Measurements from ENCODE around the gene CDH13. TPM values are rescaled to one million over a fixed set of nuclear protein-coding genes. Genes with fewer than 3 reads are reported as not detected.

Gene CDH13
- total RNA-seq, 1 donor from 2014 or later, result 25.7 TPM

DNA sequence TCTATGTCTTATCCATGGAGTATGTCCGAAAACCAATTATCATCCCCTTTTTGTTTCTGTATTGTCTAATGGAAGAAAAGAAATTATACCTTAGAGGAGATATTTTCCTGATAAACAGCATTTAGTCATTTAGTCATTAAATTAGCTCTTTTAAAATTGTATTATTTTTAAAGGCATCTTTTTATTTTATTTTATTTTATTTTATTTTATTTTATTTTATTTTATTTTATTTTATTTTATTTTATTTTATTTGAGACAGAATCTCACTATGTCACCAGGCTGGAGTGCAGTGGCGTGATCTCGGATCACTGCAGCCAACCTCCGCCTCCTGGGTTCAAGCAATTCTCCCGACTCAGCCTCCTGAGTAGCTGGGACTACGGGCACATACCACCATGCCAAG, 559.1 kb downstream of the CDH13 start:
- FAIRE-seq (no peak), DNase-seq (ENCODE audit: low spot score in 2 of 2) (no peak)

DNA sequence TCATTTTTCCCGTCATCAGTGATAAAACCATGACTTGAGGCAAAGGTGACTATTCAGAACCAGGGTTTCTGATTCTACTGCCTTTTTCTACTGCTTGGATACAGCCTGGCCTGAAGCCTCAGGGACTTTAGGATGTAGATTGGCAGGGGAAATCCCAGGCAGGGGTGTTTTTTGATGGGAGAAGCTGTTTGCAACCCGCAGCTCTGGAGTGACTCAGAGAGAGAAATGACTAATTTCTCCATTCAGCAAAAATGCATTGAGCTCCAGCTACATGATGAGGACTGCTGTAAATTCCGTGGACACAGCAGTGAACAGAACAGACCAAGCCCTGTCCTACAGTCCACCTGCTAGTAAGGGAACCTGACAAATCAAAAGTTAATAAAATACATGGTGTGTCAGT, 560.6 kb downstream of the CDH13 start:
- FAIRE-seq (no peak), DNase-seq (ENCODE audit: low spot score in 2 of 2) (no peak)

- DNase-seq (ENCODE audit: low spot score in 2 of 2) (no peak), FAIRE-seq (no peak)
Observed at GRCh38 chr16:83196796-83197195, 570.0 kb downstream of the CDH13 start.

GRCh38 chr16:83197450-83197849, 570.7 kb downstream of the CDH13 start:
- FAIRE-seq (no peak), DNase-seq (ENCODE audit: low spot score in 2 of 2) (no peak)

DNA sequence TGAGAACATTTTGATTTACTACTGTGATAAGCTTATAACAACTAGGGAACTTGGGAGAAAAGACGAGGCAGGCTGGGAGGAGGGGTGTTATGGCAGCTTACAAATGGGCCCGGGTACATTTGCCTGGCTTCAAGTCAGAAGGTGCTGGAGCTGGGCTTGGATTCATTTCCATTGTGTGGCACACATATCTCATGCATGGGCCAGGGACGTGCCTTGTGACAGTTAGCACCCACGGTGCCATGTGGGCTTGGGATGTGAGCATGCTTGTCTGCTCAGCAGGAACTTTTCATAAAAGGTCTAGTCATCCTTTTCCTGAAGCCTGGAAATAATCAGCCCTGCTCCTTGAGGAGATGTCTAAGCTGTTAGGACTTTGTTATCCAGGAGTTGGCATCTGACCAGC, 572.2 kb downstream of the CDH13 start:
- FAIRE-seq, result no peak
- DNase-seq (ENCODE audit: low spot score in 2 of 2), result no peak

DNA sequence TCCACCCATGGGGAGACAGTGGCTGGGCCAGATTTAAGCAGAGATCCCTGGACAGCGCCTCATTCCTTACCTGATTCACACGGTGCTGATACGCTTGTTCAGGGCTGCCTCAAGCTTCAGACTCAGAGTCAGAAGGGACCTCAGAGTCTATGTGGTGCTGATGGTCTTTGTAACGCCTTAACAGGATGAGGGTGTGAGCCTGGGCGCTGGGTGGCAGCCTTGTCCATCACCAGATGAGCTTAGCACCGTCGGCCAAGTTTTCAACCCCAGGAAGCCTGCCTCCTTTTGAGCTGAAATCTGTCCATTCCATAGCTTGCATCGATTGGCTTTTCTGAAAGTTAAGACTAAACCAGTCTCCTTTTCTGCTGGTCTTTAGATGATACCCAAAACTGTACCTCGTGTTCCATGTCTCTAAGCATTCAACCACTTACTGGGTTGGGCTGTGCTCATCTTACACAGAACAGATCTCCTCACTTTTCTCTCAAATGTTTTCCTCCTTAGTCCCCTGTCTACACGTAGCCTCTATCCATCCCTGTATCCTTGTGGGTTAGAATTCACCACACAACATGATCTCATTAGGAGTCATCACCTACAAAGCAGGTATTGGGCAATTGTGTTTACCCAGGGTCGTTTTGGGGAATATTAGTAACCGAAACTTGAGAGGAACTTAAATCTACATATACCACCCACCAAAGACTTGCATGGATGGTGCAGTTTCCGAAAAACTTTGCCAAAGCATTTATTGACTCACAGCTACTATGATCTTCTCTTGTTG, 573.4 kb downstream of the CDH13 start:
- FAIRE-seq (no peak), DNase-seq (ENCODE audit: low spot score in 2 of 2) (no peak)

DNA sequence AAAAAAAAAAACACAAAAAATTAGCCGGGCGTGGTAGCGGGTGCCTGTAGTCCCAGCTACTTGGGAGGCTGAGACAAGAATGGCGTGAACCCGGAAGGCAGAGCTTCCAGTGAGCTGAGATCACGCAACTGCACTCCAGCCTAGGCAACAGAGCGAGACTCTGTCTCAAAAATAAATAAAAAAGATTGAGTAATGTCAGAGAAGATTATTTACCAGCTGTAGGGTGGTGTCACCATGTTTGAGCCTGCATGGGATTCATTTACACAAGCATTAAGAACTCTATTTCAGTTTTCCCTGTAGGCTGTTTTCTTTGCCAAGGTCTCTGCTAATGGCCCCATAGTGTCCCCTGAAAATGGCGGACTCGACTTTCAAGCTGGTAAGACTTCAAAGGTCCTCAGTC, 575.0 kb downstream of the CDH13 start:
- no peak for DNase-seq (ENCODE audit: low spot score in 2 of 2)
- no peak for FAIRE-seq

DNA sequence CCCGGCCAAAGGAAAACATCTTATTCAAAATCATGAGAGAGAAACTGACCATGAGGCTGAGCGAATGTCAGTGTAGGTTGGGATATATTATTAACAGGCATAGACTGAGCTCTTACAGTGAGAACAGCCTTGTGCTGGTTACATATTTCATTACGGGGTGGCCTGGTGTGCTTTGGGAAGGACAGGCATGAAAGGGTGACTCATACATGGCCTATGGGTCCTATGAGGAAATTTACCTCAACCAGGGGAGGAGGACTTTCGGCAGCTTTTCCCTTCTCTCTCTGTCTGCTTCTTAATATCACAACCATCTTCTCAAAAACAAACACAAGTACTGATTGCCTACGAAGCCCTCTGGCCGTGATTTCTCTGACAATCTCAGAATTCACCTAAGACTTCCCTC, 579.1 kb downstream of the CDH13 start:
- FAIRE-seq (no peak), DNase-seq (ENCODE audit: low spot score in 2 of 2) (no peak)

- FAIRE-seq, result no peak
- no peak for DNase-seq (ENCODE audit: low spot score in 2 of 2)
Observed at GRCh38 chr16:83206426-83206825, 579.7 kb downstream of the CDH13 start.

DNA sequence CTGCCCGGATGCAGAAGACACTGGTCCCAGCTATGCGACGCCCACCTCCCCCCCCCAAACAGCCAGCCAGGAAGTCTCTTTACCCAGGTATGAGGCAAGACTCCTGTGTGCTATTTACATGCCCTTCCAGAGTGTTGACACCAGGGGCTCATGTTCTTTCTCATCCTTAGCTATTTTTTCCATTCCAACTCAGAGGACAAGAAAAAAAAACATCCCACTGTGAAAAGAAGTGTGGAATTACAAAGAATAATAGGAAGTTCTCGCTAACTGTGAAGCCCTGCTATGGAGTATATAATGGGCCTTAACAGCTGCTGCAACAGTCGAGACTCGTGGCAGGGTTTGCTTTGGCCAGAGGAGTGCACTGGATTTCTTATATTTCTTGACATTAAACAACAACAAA, 584.9 kb downstream of the CDH13 start:
- FAIRE-seq, result no peak
- DNase-seq (ENCODE audit: low spot score in 2 of 2), result no peak

DNA sequence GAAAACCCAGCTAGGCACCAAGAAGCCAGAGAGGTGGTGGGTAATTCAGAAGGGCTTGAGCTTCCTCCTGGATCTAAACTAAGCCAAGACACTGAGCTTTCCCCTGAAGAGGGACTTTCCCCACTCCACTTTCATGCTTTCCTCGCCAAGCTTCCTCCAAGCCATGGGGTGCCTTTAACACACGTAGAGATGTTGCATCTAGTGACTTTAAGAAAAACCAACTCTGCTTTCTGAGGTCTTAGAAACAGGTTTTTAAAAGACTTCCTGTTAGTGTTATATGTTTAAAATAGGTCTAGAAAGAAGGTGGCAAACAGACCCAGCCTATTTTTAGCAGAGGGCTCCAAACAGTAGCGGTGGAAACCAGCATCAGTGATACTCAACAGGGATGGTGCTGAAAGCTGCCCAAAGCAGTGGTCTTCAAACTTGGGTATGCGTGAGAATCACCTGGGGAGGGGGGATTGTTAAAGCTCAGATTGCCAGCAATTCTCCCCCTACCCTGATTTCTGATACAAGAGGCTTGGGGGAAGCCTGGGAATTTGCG, 585.6 kb downstream of the CDH13 start:
- DNase-seq (ENCODE audit: low spot score in 2 of 2) (no peak), FAIRE-seq (no peak)

DNA sequence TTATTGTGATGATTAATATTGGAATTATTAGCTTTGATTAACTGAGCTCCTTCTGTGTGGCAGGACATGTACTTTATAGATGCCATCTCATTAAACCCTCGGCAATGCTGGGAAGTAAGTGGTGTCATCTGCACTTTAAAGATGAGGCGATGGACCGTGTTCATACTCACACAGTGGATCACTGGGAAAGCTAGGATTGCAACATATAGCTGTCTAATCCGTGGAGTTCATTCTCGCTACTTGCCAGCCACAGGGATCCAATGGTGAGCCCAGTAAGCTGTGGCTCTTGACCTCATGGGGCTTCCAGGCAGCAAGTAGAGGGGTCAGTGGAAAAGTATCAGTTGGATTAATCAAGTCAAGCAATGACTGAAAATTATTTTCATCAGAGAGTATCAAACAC, 587.9 kb downstream of the CDH13 start:
- DNase-seq (ENCODE audit: low spot score in 2 of 2) (no peak), FAIRE-seq (no peak)

DNA sequence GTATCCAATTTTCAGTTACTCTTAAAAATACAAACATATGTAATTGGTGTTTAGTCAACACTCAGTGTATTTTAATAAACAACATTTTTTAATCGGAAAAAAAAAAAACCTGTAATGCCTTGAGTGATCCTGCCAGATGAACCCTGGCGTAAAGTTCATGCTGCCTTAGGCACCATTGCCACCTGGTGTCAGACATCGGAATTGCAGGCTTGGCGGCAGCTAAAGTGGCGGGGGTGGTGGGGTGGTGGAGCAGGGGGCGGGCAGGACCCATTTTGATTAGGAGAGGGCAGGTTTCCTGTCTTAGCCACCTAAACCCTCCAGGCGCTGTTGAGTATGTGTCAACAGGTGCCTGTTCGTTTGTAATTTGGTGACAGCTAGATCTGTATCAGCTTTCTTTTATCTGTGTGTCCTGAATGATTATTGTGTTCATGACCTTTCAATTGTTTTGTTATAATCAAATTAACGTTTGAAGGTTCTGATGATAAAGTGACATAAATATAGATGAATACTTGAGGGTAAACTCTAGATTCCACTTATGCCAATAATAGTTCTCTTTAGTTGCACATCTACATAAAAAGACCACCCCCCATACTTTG, 588.7 kb downstream of the CDH13 start:
- FAIRE-seq (no peak), DNase-seq (ENCODE audit: low spot score in 2 of 2) (no peak)

- FAIRE-seq (no peak), DNase-seq (ENCODE audit: low spot score in 2 of 2) (no peak)
Observed at GRCh38 chr16:83219285-83219684, 592.5 kb downstream of the CDH13 start.

DNA sequence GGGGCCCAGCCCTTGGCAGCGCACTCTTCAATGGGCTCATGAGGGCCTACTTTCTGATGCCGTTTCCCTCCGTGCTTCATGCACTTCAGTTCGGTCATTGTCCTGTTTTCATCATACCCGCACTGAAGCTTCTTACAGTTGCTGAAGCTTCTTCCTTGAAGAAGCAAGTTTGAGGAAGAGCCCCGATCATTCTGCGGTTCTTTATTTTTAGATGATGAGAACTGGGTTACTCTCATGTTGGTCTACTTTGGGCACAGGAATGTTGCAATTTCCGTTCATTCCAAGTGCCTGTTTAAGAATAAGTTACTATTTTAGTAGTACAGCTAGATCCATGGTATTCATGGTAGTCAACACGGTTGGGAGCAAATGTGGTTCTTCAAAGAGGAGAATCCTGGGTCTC, 593.3 kb downstream of the CDH13 start:
- FAIRE-seq (no peak), DNase-seq (ENCODE audit: low spot score in 2 of 2) (no peak)

DNA sequence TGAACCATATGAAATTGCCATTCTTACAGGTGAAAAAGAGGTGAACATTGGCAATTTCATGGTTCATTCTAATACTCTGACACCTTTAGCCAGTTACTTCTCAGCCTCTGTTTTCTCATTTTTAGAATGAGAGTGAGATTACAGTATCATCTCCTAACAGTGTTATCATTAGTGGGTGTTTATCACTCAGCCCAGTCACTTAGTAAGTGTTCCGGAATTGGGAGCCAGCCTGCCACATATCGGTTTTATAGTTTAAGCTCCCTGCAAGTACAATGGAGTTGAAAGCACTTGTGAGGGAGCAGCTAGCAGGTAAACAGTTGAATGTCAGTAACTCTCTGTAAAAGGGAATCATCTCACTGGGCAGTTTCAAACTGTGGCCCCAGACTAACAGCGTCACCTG, 597.9 kb downstream of the CDH13 start:
- DNase-seq (ENCODE audit: low spot score in 2 of 2), result no peak
- no peak for FAIRE-seq

DNA sequence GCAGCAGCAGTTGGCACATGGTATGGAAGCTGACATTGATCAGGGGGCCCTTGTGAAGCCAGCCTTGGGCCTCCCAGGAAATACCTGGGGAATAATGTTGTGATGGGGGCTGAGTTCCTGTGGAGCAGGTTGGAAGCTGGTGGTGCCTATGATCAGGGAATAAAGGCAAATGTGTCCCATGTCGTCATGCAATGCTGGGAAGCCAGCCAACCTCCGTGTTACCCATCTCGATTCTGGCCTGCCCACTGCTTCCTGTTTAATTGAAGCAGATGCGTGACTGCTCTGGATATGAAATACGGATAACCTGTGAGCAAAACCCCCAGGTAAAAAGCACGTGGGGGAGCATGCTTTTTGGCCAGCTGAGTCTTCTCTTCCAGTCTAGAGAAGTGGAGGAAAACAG, 600.6 kb downstream of the CDH13 start:
- FAIRE-seq (no peak), DNase-seq (ENCODE audit: low spot score in 2 of 2) (no peak)

DNA sequence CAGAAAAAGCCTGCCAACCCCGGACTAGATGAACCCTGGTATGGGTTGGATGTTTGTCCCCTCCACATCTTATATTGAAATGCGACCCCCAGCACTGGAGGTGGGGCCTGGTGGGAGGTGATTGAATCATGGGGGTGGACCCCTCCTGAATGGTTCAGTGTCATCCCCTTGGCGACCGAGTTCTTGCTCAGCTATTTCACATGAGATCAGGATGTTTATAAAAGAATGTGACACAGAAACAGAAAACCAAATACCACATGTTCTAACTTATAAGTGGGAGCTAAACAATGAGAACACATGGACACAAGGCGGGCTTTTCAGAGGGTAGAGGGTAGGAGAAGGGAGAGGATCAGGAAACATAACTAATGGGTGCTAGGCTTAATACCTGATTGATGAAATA, 605.0 kb downstream of the CDH13 start:
- no peak for DNase-seq (ENCODE audit: low spot score in 2 of 2)
- no peak for FAIRE-seq

- FAIRE-seq (no peak), DNase-seq (ENCODE audit: low spot score in 2 of 2) (no peak)
Observed at GRCh38 chr16:83233153-83233552, 606.4 kb downstream of the CDH13 start.

DNA sequence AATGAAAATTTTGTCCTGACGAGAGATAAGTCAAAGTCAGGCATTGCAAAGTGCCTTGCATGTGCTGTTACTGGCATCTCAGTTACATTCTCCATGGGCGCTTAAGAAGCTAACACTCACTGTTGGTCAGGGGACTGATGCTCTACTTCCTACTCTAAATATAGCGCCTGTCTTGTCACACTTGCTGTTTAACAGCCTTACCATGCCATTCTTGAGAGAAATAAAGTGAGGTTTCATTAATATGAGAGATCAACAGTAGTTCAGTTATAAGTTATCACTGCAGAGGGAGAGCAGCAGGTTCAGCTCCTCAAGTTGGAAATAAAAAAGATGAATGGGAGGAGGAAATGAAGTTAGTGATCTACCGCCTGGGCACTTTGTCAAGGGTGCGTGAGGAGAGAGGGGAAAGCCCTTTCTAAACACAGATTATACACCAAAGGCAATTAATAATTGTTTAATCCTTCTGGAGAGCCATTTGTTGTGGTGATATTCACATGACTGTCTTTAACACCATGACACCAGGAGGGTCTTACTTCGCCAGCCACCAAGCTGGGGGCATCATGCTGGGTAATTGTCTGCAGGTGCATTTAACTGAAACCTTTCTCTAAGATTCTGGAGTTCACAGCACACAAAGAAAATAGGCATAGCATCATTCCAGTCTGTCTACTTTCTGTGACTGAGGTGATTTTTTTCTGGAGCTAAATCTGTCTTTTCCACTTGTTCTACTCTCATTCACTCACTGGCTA, 612.4 kb downstream of the CDH13 start:
- FAIRE-seq, result no peak
- no peak for DNase-seq (ENCODE audit: low spot score in 2 of 2)

DNA sequence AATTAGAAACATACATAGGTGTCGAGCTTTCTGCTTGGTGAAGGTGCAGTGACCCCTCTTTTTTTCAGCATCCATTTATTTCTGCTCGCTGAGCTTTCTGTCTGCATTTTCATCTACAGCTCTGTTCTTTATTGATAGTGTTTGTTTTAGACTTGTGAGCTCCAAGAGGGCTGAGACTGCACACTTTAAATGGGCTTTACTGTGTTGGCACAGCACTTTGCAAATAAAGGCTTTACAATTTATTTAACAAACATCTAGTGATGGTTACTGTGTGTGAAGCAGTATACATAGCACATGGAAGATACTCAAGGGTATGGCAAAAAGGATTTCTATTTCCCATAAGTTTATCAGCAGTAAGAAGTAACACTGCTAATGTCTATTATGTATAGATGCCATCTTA, 617.3 kb downstream of the CDH13 start:
- FAIRE-seq (no peak), DNase-seq (ENCODE audit: low spot score in 2 of 2) (no peak)

- DNase-seq (ENCODE audit: low spot score in 2 of 2), result no peak
- no peak for FAIRE-seq
Observed at GRCh38 chr16:83245061-83245460, 618.3 kb downstream of the CDH13 start.
